ENCODE data around the gene REXO4. TPM values are rescaled to one million over a fixed set of nuclear protein-coding genes. Genes with fewer than 3 reads are reported as not detected.

REXO4 gene
- total RNA-seq, 4 donors from 2014 or later = 12.1 to 21.9 (median 16.0) TPM

DNA sequence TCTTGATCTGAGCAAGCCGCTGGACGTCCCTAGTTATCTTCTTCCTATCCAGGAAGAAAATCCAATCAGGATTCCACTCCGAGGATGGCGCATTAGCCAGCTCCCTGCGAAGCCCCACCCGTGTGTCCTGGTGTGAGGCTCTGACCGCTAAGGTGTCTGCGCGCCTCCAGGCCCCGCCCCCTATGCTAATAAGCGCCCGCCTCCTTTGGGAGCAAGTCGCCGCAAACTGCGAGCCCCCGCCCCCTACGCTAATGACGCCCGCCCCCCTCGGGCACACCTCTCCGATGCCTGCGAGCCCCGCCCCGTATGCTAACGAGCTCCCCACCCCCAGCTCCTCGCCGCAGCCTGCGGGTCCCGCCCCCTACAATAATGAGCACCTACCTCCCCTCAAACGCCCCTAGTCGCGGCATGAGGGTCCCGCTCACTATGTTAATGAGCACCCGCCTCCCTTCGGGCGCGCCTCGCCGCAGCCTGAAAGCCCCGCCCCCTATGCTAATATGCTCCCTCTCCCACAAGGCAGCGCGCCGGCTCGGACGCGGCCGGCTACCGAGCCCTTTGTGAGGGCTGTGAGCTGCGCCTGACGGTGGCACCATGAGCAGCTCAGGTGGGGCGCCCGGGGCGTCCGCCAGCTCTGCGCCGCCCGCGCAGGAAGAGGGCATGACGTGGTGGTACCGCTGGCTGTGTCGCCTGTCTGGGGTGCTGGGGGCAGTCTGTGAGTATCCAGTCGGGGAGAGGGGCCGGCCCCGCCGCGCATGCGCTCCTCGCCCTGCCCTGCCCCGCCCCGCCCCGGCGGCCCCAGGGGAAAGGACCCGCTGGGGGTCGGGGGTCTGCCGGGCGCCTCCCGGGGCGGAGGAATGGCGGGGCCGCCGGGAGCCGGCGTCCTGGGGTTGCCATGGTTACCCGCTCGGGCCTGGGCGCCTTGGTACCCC, 41.9 kb upstream of the REXO4 start, which contains the start of gene CACFD1:
TSS of gene CACFD1 (plus strand) at position 503 of the 929 bp plus-strand sequence. CDS start at position 592, 89 bp downstream.
- TF ChIP-seq POLR2AphosphoS5 (IDR thresholded peaks at IDR 0.05) (peak; percentile 66 to 95 (median 92)), POLR2A (IDR thresholded peaks at IDR 0.05) (peak; percentile 95), EP300 (IDR thresholded peaks at IDR 0.05; ENCODE audit: low read depth) (no peak)
- TF ChIP-seq, protein P1, sequence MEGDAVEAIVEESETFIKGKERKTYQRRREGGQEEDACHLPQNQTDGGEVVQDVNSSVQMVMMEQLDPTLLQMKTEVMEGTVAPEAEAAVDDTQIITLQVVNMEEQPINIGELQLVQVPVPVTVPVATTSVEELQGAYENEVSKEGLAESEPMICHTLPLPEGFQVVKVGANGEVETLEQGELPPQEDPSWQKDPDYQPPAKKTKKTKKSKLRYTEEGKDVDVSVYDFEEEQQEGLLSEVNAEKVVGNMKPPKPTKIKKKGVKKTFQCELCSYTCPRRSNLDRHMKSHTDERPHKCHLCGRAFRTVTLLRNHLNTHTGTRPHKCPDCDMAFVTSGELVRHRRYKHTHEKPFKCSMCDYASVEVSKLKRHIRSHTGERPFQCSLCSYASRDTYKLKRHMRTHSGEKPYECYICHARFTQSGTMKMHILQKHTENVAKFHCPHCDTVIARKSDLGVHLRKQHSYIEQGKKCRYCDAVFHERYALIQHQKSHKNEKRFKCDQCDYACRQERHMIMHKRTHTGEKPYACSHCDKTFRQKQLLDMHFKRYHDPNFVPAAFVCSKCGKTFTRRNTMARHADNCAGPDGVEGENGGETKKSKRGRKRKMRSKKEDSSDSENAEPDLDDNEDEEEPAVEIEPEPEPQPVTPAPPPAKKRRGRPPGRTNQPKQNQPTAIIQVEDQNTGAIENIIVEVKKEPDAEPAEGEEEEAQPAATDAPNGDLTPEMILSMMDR (IDR thresholded peaks at IDR 0.05) = no peak
- H3K27ac ChIP-seq = peak within 1 kb of the TSS; percentile 94 to 97 (median 95)
- no peaks in the 10 kb centered on the region for H3K27me3 ChIP-seq
- H3K36me3 ChIP-seq = no peaks in the 10 kb centered on the region
- H3K4me1 ChIP-seq = peaks cover 2 to 25% (median 15%) of the 10 kb centered on the region in 4 donors
- no peaks in the 10 kb centered on the region for H3K9me3 ChIP-seq
- intact Hi-C loops (cut with DNase I; ENCODE audit: low total_unique reads) = no loop called here
- 1% methylated on average over 40 of the region's 86 CpGs; no CpG with 5 or more reads in 1 of the 2 donors for WGBS, 2 donors (ENCODE audit: low coverage in 1 of 2)
- peak; percentile 99 for DNase-seq
- peak within 1 kb of the TSS; percentile 70 to 83 (median 76) for H3K4me3 ChIP-seq
- in situ Hi-C loops (cut with MboI; ENCODE audit: low pct_ligation_motif_present in 1 of 4, low pct_unique_long_range_greater_than_20kb in 1 of 4, low sequenced_read_pairs in 3 of 4) = no loop called here

DNA sequence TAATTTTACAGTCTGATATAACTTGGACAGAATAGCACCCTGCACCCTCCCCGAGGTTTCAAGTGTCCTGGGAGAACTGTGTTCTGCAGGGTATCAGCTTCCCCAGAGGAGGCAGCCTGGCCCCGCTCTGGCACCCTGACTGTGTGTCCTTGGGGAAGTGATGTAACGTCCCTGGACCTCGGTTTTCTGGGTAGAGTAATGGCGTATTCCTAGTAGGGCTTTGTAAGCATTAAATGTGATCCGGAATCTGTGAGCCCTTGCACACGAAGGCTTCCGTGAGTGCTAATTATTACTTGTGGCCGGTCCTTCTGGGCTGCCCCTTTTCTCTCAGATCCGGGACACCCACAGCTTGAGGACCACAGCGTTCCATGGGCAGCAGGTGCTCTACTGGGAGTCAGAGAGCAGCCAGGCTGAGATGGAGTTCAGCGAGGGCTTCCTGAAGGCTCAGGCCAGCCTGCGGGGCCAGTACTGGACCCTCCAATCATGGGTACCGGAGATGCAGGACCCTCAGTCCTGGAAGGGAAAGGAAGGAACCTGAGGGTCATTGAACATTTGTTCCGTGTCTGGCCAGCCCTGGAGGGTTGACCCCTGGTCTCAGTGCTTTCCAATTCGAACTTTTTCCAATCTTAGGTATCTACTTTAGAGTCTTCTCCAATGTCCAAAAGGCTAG, 41.0 kb upstream of the REXO4 start:
- peak overlapping the region; percentile 94 to 97 (median 95) for H3K27ac ChIP-seq
- no peak for TF ChIP-seq POLR2AphosphoS5 (IDR thresholded peaks at IDR 0.05)
- no peak for TF ChIP-seq POLR2A (IDR thresholded peaks at IDR 0.05)
- no peak for TF ChIP-seq EP300 (IDR thresholded peaks at IDR 0.05; ENCODE audit: low read depth)
- TF ChIP-seq, protein P1 (IDR thresholded peaks at IDR 0.05) = no peak
- DNase-seq = no peak
- peak overlapping the region in 3 of 4 donors; percentile 70 to 81 (median 71) for H3K4me3 ChIP-seq
- in situ Hi-C loops (cut with MboI; ENCODE audit: low pct_ligation_motif_present in 1 of 4, low pct_unique_long_range_greater_than_20kb in 1 of 4, low sequenced_read_pairs in 3 of 4) (no loop called here), intact Hi-C loops (cut with DNase I; ENCODE audit: low total_unique reads) (no loop called here)
- no peaks in the 10 kb centered on the region for H3K27me3 ChIP-seq
- 77% methylated on average over 16 of the region's 16 CpGs; no CpG with 5 or more reads in 1 of the 2 donors for WGBS, 2 donors (ENCODE audit: low coverage in 1 of 2)
- peaks cover 2 to 25% (median 15%) of the 10 kb centered on the region in 4 donors for H3K4me1 ChIP-seq
- H3K9me3 ChIP-seq = no peaks in the 10 kb centered on the region
- H3K36me3 ChIP-seq = no peaks in the 10 kb centered on the region

DNA sequence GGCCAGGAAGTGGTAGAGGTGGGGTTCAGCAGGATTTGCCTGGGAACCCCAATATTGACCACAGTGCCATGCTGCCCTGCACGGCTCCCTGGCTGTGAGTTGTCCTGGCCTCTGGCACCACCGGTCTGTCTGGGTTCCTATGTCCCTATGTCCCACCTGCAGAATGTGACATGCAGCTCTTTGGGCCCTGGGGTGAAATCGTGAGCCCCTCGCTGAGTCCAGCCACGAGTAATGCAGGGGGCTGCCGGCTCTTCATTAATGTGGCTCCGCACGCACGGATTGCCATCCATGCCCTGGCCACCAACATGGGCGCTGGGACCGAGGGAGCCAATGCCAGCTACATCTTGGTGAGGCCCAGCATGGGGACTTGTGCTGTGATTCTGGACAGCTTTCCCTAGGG, 39.9 kb upstream of the REXO4 start:
- Histone ChIP-seq H3K4me1 (peaks cover 2 to 25% (median 15%) of the 10 kb centered on the region in 4 donors), H3K27me3 (no peaks in the 10 kb centered on the region), H3K27ac (no peak overlapping the region), H3K36me3 (no peaks in the 10 kb centered on the region), H3K4me3 (no peak overlapping the region), H3K9me3 (no peaks in the 10 kb centered on the region)
- no peak for DNase-seq
- no peak for TF ChIP-seq POLR2AphosphoS5 (IDR thresholded peaks at IDR 0.05)
- TF ChIP-seq POLR2A (IDR thresholded peaks at IDR 0.05) = no peak
- TF ChIP-seq, protein P1 (IDR thresholded peaks at IDR 0.05) = no peak
- no peak for TF ChIP-seq EP300 (IDR thresholded peaks at IDR 0.05; ENCODE audit: low read depth)
- WGBS, 2 donors (ENCODE audit: low coverage in 1 of 2) = 91% methylated on average over 9 of the region's 11 CpGs; no CpG with 5 or more reads in 1 of the 2 donors
- in situ Hi-C loops (cut with MboI; ENCODE audit: low pct_ligation_motif_present in 1 of 4, low pct_unique_long_range_greater_than_20kb in 1 of 4, low sequenced_read_pairs in 3 of 4) (no loop called here), intact Hi-C loops (cut with DNase I; ENCODE audit: low total_unique reads) (no loop called here)

DNA sequence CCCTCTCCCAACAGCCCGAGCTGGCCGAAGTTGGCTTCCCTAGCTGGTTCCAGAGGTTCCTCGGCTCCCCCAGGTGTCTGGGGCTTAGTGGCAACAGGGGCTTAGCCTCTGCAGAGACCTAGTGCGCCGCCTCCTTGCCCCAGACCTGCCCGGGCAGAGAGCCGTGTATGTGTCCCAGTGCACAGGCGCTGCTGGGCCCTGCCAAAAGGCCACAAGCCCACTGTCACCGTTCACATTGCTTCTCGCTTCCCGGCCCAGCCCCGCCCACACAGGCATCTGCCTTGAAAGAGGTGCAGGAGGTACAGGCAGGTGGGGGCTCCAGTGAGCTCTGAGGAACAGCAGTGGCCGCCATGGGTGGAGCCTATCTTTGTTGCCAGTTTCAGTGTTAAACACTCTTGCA, 39.4 kb upstream of the REXO4 start:
- intact Hi-C loops (cut with DNase I; ENCODE audit: low total_unique reads) (no loop called here), in situ Hi-C loops (cut with MboI; ENCODE audit: low pct_ligation_motif_present in 1 of 4, low pct_unique_long_range_greater_than_20kb in 1 of 4, low sequenced_read_pairs in 3 of 4) (no loop called here)
- WGBS, 2 donors (ENCODE audit: low coverage in 1 of 2) = 84% methylated on average over 11 of the region's 13 CpGs; no CpG with 5 or more reads in 1 of the 2 donors
- Histone ChIP-seq H3K27ac (no peak overlapping the region), H3K4me1 (peaks cover 2 to 25% (median 15%) of the 10 kb centered on the region in 4 donors), H3K36me3 (no peaks in the 10 kb centered on the region), H3K27me3 (no peaks in the 10 kb centered on the region), H3K4me3 (no peak overlapping the region), H3K9me3 (no peaks in the 10 kb centered on the region)
- no peak for DNase-seq
- TF ChIP-seq POLR2AphosphoS5 (IDR thresholded peaks at IDR 0.05) (no peak), POLR2A (IDR thresholded peaks at IDR 0.05) (no peak), EP300 (IDR thresholded peaks at IDR 0.05; ENCODE audit: low read depth) (no peak)
- TF ChIP-seq, protein P1 (IDR thresholded peaks at IDR 0.05) = no peak

Data from transverse colon (tissue), 4 donors.